SK-N-SH treated with all-trans-retinoic acid at 6 μM for 48 hours (cell line): ENCODE data around the gene UGT1A9.

Source experiments
- BACH2 ChIP-seq: fragments of 250-450 bp; sonication (Bioruptor Pico); IDR thresholded peaks from 2 replicates; pipeline ENCODE4 v1.9.0; 2021; ENCODE audit warnings: mild to moderate bottlenecking, borderline replicate concordance
- CSRNP3 ChIP-seq: fragments of 250-450 bp; sonication (Bioruptor Pico); IDR thresholded peaks from 2 replicates; pipeline ENCODE4 v1.5.1; 2021; ENCODE audit warnings: mild to moderate bottlenecking, moderate library complexity
- ESRRG ChIP-seq: fragments of 250-450 bp; sonication (Bioruptor Pico); IDR thresholded peaks from 2 replicates; pipeline ENCODE4 v1.6.1; 2021; ENCODE audit warnings: mild to moderate bottlenecking
- ISL1 ChIP-seq: fragments of 250-450 bp; sonication (Bioruptor Pico); IDR thresholded peaks from 2 replicates; pipeline ENCODE4 v2.1.2; 2022; ENCODE audit warnings: mild to moderate bottlenecking, moderate library complexity
- OSR1 ChIP-seq: fragments of 250-450 bp; sonication (Bioruptor Pico); IDR thresholded peaks from 2 replicates; pipeline ENCODE4 v1.8.0; 2022; ENCODE audit warnings: moderate library complexity, mild to moderate bottlenecking, inconsistent platforms
- PATZ1 ChIP-seq: fragments of 250-450 bp; sonication (Bioruptor Pico); IDR thresholded peaks from 2 replicates; pipeline ENCODE4 v1.8.0; 2020; ENCODE audit warnings: mild to moderate bottlenecking, moderate library complexity, borderline replicate concordance
- RARB ChIP-seq: fragments of 250-450 bp; sonication (Bioruptor Pico); IDR thresholded peaks from 2 replicates; pipeline ENCODE4 v1.8.0; 2021; ENCODE audit warnings: mild to moderate bottlenecking, moderate library complexity
- TCF4 ChIP-seq: fragments of 250-450 bp; sonication (Bioruptor Pico); IDR thresholded peaks from 2 replicates; pipeline ENCODE4 v1.8.0; 2021; ENCODE audit warnings: mild to moderate bottlenecking, moderate library complexity, borderline replicate concordance
- TSHZ2 ChIP-seq: fragments of 250-450 bp; sonication (Bioruptor Pico); IDR thresholded peaks from 2 replicates; pipeline ENCODE4 v1.5.0; 2020; ENCODE audit warnings: mild to moderate bottlenecking, moderate library complexity
- ZFP3 ChIP-seq: fragments of 250-450 bp; sonication (Bioruptor Pico); IDR thresholded peaks from 2 replicates; pipeline ENCODE4 v1.5.0; 2020; ENCODE audit warnings: mild to moderate bottlenecking, moderate library complexity
- ZNF565 ChIP-seq: fragments of 450-650 bp; formaldehyde crosslinking; conservative IDR thresholded peaks from 2 replicates; pipeline ENCODE4 v1.5.0; 2020; ENCODE audit warnings: low read depth, mild to moderate bottlenecking, moderate library complexity
- ZNF8 ChIP-seq: fragments of 450-650 bp; formaldehyde crosslinking; IDR thresholded peaks from 2 replicates; pipeline ENCODE4 v1.5.0; 2020; ENCODE audit warnings: mild to moderate bottlenecking, moderate library complexity

GRCh38 chr2:233817361-233817911 lies 145.7 kb downstream of the UGT1A9 start:
- TF ChIP-seq RARB (no peak), PATZ1 (CRISPR knock-in tag) (no peak), ESRRG (CRISPR knock-in tag) (no peak), OSR1 (no peak), ZNF565 (CRISPR knock-in tag) (no peak), TCF4 (CRISPR knock-in tag) (no peak), ZNF8 (CRISPR knock-in tag) (no peak), ZFP3 (no peak), TSHZ2 (CRISPR knock-in tag) (no peak), ISL1 (CRISPR knock-in tag) (no peak), BACH2 (no peak), CSRNP3 (CRISPR knock-in tag) (no peak)
